Activated CD8-positive, alpha-beta memory T cell treated with anti-CD3 and anti-CD28 coated beads for 1 hour (primary cell): ENCODE results near the gene RCAN1.
"Not testable (repeated sequence)": the region's sequence is repeated elsewhere in the genome, so short reads cannot be mapped to it uniquely, and the experiment has no call there.

Source experiments
- DNase-seq, 2 donors: peaks; one replicate each; pipeline ENCODE4 v3.0.0-alpha.2; 2020; ENCODE audit warnings: low read depth in 1 of 2; ENCODE audit errors: extremely low read depth in 1 of 2

RCAN1 gene

DNA sequence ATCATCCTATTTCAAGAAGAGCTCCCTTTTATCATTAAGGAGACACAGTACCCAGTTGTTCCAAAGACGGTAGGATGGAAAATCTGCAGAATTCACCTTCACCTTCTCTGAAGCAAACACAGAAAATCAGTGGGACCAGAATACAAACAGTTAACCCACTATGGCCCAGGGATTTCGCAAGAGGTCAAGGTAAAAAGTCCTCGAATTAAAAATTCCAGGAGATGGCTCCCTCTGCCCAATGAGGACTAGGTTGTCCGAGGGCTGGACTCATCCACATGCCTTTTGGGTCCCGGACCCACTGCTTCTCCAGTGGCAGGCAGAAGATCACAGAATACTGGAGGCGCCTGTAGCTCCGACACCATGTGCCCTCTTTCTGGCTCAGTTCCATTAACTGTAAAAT, 42.9 kb downstream of the RCAN1 start:
- DNase-seq: no peak

GRCh38 chr21:34570313-34570712, 44.6 kb downstream of the RCAN1 start:
- no peak for DNase-seq

GRCh38 chr21:34569381-34569979, 45.4 kb downstream of the RCAN1 start:
- no peak for DNase-seq

DNA sequence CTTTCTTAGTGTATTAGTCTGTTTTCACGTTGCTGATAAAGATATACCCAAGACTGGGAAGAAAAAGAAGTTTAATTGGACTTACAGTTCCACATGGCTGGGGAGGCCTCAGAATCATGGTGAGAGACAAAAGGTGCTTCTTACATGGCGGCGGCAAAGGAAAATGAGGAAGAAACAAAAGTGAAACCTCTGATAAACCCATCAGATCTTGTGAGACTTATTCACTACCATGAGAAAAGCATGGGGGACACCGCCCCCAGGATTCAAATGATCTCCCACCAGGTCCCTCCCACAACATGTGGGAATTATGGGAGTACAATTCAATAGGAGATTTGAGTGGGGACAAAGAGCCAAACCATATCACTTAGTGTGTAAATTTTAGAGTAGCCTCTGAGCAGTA, 46.1 kb downstream of the RCAN1 start:
- not testable (repeated sequence) for DNase-seq

- DNase-seq: no peak
Measured at GRCh38 chr21:34567604-34568155, 47.2 kb downstream of the RCAN1 start.

- no peak for DNase-seq
Measured at GRCh38 chr21:34565238-34565637, 49.7 kb downstream of the RCAN1 start.

DNA sequence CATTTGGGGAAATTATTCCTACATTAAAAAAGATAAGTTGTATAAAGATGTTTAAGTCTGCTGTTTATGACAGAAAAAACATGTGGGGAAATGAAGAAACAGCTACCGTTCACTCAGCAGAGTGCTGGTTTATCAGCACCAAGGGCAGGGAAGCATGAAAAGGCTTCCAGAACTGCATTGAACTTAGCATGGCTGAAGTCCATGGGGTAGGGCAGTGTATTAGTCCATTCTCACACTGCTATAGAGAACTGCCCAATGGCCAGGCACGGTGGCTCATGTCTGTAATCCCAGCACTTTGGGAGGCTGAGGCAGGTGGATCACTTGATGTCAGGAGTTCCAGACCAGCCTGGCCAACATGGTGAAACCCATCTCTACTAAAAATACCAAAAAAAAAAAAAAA, 51.5 kb downstream of the RCAN1 start:
- DNase-seq: not testable (repeated sequence)

DNA sequence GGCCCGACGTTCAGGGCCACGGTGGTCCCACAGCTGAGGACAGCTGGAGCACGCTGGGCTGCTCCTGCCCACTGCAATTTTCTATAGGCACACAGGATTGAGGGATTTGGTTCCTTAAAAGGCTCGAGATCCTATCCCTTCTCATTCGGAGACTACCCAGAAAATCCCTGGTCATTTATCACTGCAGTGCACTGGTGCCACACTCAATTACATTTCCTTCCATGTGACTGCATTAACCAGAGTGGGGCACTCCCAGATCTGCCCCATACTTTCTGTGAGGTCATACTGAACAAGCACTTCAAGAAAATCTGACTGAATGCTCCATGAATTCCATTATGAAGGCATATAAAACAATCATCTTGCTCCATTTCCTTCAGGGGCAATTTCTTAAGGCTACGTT, 53.1 kb downstream of the RCAN1 start:
- DNase-seq: no peak

DNA sequence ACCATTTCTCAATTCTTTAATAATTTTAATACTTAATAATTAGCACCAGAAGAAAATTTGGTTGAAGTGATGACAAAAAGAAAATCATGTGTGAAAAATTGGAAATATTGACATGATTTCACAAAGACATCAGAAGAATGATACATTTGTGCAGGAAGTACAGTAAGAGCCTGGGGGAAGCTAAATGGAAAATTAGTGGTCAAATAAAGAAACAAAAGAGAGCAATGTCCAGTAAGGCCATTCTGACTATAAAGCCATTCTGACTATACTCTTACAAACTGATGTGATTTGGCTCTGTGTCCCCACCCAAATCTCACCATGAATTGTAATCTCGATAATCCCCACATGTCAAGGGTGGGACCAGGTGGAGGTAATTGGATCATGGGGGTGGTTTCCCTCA, 54.3 kb downstream of the RCAN1 start:
- no peak for DNase-seq

DNA sequence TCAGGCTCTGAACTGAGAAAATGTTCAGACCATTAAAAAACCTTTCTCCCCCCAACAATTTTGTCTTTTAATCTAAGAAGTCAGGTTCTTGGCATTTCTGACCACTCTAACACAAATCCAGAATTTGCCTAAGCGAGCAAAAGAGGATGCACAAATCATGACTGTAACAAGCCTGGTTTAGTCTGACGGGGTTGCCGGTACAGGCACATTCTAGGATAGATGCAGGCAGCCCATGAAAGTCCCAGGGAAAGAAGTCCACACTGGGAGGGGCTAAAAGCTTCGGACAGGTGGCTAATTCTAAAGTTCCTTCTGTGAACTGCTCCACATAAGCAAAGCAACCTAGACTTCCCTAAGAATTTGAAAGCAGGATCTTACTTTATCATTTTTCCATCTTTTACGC, 54.9 kb downstream of the RCAN1 start:
- no peak for DNase-seq

DNA sequence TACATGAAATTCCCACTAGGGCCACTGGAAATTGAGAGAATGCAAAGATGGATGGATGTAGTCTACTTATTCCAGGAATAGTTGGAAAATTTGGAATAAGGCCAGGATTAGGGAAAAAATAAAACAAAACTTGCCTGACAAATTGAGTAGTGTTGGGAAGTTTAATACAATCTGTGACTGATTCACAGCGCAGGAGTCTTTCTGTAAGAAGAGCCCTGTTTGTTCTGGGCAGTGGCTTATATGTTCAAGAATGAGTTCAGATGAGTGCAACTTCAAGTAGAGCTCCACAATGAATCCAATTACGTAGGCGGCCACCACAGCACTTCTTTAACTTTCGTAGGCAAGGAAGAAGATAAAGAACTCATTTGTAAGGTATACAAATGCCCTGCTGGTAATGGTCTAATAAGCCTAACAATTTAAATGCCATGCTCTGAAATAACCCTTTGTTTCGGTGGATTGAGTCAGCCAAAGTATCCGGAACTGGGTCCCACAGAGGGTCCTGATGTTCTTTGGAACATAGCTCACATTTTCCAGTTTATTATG, 55.8 kb downstream of the RCAN1 start:
- DNase-seq: no peak

DNA sequence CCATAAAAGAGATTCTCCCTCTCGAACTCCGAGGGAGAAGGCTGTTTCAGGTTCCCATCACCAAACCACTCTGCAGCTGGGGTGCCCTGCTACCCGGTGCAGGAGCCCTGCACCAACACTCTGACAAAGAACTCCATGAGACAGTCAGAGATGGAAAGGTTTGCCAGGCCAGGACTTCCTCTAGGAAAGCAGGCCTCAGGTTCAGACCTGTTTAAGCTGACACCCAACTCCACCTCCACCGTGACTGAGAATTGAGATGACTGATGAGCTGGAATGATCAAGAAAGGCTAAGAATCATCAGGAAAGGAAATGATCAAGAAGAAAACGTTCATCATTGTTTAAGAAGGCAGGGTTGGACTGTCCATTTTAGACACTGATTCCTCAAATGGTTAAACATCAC, 56.7 kb downstream of the RCAN1 start:
- no peak for DNase-seq

- no peak for DNase-seq
Measured at GRCh38 chr21:34557261-34557660, 57.7 kb downstream of the RCAN1 start.

DNA sequence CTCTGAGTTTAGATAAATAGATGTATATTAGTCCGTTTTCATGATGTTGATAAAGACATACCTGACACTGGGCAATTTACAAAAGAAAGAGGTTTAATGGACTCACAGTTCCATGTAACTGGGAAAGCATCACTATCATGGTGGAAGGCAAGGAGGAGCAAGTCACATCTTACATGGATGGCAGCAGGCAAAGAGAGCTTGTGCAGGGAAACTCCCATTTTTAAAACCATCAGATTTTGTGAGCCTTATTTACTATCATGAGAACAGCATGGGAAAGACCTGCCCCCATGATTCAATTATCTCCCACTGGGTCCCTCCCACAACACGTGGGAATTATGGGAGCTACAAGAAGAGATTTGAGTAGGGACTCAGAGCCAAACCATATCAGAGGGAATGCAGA, 60.2 kb downstream of the RCAN1 start:
- DNase-seq: not testable (repeated sequence)

- DNase-seq: no peak
Measured at GRCh38 chr21:34554227-34554626, 60.7 kb downstream of the RCAN1 start.

DNA sequence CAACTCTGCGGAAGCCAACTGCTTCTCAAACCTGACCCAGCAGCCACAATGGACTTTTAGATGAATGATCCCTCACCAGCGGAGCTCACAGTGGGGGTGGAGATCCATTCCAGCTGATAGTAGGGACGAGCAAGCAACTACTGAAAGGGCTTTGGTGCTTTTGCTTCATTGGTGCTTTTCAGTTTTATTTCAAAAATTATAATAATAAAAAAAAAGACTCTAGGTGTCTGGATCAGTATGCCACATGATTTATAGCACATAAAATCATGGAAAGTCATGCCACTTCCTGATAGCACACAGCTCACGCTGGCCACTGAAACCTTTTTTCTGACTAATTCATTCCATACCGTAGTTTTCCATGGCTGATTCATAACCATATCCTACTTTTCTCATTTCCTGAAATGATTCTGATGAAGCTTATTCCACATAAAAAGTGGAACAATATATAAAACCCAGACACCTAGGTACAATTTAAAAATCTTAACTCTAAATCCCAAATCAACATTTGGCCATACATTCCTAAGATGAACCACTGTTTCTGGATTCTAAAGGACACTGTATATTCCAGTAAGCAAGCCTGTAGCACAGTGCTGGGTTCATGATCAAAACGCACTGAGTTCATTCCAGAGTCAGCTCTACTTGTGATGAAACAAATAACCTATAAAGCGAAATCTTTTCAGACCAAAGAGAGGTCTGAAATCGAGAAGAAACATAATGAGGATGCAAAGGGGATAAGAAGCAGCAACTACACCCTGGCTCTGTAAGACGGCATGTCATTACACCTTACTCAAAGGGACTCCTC, 61.6 kb downstream of the RCAN1 start:
- DNase-seq: no peak

GRCh38 chr21:34552360-34553098, 62.4 kb downstream of the RCAN1 start:
- DNase-seq: no peak

- DNase-seq: no peak
Measured at GRCh38 chr21:34550182-34550799, 64.6 kb downstream of the RCAN1 start.

DNA sequence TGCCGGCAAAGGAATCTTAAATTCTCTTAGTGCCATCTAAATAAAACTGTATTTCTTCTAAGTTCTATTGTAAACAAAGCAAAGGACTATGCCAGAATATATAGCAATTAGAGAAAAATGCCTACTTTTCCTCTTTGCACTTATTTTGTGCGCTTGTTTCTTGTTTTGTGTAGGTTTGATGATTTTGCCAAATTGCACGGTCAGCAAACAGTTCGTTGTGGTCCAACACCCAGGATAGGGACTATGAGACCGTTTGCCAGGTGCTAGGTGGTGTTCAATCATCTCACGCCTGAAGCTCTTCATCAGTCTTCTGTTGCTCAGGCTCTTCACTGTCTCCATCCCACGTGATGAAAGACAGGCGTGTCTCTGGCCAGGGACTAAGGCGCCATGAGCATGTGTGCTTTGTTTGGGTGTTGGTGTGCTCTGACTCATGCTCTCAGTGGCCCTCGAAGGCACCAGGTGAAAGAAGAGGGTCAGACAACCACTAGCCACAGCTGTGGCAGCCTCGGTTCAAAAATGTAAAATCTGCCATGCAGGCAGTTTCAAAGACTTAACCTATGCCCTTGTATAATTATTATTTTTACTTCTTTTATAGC, 66.0 kb downstream of the RCAN1 start:
- no peak for DNase-seq

DNA sequence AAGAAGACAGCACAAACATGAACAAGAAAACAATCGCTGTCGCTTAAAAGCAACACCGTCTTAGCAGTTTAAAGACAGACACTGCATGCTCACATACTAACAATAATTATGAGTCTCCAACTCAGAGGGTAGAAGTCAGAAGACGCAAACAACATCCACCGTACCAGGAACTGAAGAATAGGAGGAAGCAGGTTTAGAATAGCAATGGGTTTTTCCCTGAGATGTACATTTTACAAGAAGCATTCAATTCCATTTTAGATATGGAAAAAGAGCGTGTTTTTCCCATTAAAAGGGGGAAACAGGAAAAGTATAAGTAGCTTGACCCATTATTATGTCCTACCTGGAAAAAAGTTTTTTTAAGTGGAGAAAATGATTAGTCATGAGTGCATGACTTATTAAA, 68.4 kb downstream of the RCAN1 start:
- no peak for DNase-seq
